SJCRH30 (cell line): ENCODE results near the gene DBN1. TPM values are rescaled to one million over a fixed set of nuclear protein-coding genes. Genes with fewer than 3 reads are reported as not detected.

Source experiments
- DNase-seq, 2 experiments: peaks; one replicate each; pipeline ENCODE4 v3.0.0-alpha.2; 2015 to 2020
- H3K27ac ChIP-seq: fragments of 250-450 bp; sonication (Bioruptor Pico); 2 replicates; pipeline ENCODE4 v1.5.1; 2020; ENCODE audit warnings: mild to moderate bottlenecking, moderate library complexity
- H3K27me3 ChIP-seq: fragments of 250-450 bp; sonication (Bioruptor Pico); 2 replicates; pipeline ENCODE4 v1.5.1; 2020; ENCODE audit warnings: mild to moderate bottlenecking, moderate library complexity
- H3K36me3 ChIP-seq: fragments of 250-450 bp; sonication (Bioruptor Pico); 2 replicates; pipeline ENCODE4 v1.5.1; 2020; ENCODE audit warnings: mild to moderate bottlenecking, moderate library complexity
- H3K4me1 ChIP-seq: fragments of 250-450 bp; sonication (Bioruptor Pico); 2 replicates; pipeline ENCODE4 v1.5.1; 2020; ENCODE audit warnings: mild to moderate bottlenecking, moderate library complexity
- H3K4me3 ChIP-seq: fragments of 250-450 bp; sonication (Bioruptor Pico); 2 replicates; pipeline ENCODE4 v1.5.1; 2020; ENCODE audit warnings: mild to moderate bottlenecking, moderate library complexity
- H3K9me3 ChIP-seq: fragments of 250-450 bp; sonication (Bioruptor Pico); replicated peaks from 2 replicates; pipeline ENCODE4 v1.5.1; 2020; ENCODE audit warnings: mild to moderate bottlenecking, moderate library complexity
- total RNA-seq: library from RNA; depleted of rRNA; stranded (reverse); fragments of >200 nt; shearing (Covaris generic); gene quantifications from 2 replicates; pipeline ENCODE4 v1.2.3, GENCODE V29; 2014

The DBN1 gene
- total RNA-seq, 1 experiment from 2014 or later: 265 TPM

- Histone ChIP-seq H3K9me3 (no peaks in the 10 kb centered on the region), H3K4me1 (peaks cover 20% of the 10 kb centered on the region), H3K36me3 (peaks cover 47% of the 10 kb centered on the region), H3K27me3 (no peaks in the 10 kb centered on the region), H3K27ac (no peak overlapping the region), H3K4me3 (no peak overlapping the region)
- no peak for DNase-seq
These were observed 41.1 kb downstream of the DBN1 start for GRCh38 chr5:177432143-177432838.

DNA sequence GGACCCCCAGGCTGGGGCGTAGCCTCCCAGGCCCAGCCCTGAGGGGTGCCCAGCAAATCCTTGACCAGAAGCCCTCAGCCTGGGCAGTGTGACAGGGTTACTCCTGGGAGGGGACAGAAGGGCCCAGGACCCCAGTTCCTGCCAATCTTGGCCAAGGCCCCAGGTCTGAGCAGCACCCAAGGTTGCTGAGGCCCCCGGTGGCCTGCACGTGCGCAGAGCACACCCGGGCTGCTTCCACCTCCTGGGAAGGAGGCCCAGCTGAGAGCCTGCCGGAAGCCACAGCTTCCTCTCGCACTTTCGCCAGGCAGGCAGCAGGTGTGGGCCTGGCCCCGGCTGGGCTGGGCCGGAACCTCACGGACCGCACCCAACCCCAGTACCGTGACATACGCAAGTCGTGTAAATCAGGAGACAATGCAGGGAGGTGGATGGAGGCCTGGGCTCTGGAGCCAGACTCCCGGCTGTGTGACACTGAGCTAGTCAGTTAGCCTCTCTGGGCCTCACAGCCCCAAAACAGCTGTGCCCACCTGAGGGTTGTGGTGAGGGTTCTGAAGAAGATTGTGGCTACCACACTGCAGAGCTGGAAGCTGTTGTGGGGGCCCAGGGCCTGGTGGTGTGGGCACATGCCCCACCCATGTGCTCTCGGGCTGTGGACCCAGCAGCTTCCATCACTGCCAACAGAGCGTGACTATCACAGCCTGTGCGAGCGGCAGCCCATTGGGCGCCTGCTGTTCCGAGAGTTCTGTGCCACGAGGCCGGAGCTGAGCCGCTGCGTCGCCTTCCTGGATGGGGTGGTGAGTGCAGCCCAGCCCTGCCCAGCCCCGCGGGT, 41.9 kb downstream of the DBN1 start:
- H3K4me3 ChIP-seq: no peak overlapping the region
- H3K27me3 ChIP-seq: no peaks in the 10 kb centered on the region
- peaks cover 39% of the 10 kb centered on the region for H3K36me3 ChIP-seq
- H3K4me1 ChIP-seq: peaks cover 20% of the 10 kb centered on the region
- no peaks in the 10 kb centered on the region for H3K9me3 ChIP-seq
- H3K27ac ChIP-seq: no peak overlapping the region
- no peak for DNase-seq

- Histone ChIP-seq H3K9me3 (no peaks in the 10 kb centered on the region), H3K27me3 (no peaks in the 10 kb centered on the region), H3K4me3 (no peak overlapping the region), H3K36me3 (peaks cover 37% of the 10 kb centered on the region), H3K4me1 (peaks cover 20% of the 10 kb centered on the region), H3K27ac (no peak overlapping the region)
- no peak for DNase-seq
These were observed 42.5 kb downstream of the DBN1 start for GRCh38 chr5:177430972-177431316.

DNA sequence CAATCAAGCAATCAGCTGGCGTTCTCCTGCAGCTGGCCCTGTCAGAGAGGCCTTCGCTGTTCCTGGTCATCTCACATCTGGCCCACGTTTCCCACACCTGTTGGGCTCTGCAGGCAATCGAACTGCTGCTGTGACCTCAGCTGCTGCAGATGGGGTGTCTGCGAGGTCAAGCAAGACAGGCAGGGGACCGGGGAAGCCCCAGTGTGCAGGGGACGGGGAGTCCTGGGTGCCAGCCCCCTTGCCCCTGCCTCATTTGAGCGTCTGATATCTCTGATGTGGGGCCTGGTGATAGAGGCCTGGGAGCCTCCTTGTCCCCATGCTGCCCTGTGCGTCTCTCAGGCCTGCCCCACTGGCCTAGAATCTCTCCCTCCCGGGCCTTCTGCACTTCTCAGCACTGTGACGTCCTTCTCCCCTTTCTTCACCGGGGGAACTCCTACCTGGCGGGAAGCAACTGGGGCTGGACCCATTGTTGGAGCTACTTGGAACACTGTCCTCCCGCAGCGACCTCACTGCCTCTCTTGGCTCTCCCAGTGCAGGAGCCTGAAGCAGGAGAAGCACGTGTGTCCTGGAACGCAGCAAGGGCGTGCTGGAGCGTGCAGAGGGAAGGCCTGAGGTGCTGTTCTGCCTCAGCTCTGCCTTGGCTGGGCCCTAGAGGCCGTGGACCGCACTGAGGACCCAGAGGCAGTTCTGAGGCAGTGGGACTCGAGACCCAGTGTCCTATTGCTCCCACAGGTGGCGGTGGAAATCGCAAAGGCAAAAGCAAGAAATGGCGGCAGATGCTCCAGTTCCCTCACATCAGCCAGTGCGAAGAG, 43.1 kb downstream of the DBN1 start:
- H3K9me3 ChIP-seq: no peaks in the 10 kb centered on the region
- H3K36me3 ChIP-seq: peaks cover 31% of the 10 kb centered on the region
- no peaks in the 10 kb centered on the region for H3K27me3 ChIP-seq
- peaks cover 22% of the 10 kb centered on the region for H3K4me1 ChIP-seq
- H3K27ac ChIP-seq: peak overlapping the region; percentile 37
- H3K4me3 ChIP-seq: no peak overlapping the region
- DNase-seq: peak; percentile 56 to 65

GRCh38 chr5:177429248-177430040, 44.0 kb downstream of the DBN1 start:
- no peak overlapping the region for H3K27ac ChIP-seq
- peaks cover 24% of the 10 kb centered on the region for H3K36me3 ChIP-seq
- H3K27me3 ChIP-seq: no peaks in the 10 kb centered on the region
- no peaks in the 10 kb centered on the region for H3K9me3 ChIP-seq
- no peak for DNase-seq
- H3K4me1 ChIP-seq: peaks cover 25% of the 10 kb centered on the region
- H3K4me3 ChIP-seq: no peak overlapping the region

GRCh38 chr5:177428574-177429217, 44.7 kb downstream of the DBN1 start:
- H3K36me3 ChIP-seq: peaks cover 23% of the 10 kb centered on the region
- DNase-seq: no peak
- H3K27ac ChIP-seq: no peak overlapping the region
- H3K4me1 ChIP-seq: peaks cover 25% of the 10 kb centered on the region
- no peaks in the 10 kb centered on the region for H3K9me3 ChIP-seq
- no peaks in the 10 kb centered on the region for H3K27me3 ChIP-seq
- H3K4me3 ChIP-seq: no peak overlapping the region

DNA sequence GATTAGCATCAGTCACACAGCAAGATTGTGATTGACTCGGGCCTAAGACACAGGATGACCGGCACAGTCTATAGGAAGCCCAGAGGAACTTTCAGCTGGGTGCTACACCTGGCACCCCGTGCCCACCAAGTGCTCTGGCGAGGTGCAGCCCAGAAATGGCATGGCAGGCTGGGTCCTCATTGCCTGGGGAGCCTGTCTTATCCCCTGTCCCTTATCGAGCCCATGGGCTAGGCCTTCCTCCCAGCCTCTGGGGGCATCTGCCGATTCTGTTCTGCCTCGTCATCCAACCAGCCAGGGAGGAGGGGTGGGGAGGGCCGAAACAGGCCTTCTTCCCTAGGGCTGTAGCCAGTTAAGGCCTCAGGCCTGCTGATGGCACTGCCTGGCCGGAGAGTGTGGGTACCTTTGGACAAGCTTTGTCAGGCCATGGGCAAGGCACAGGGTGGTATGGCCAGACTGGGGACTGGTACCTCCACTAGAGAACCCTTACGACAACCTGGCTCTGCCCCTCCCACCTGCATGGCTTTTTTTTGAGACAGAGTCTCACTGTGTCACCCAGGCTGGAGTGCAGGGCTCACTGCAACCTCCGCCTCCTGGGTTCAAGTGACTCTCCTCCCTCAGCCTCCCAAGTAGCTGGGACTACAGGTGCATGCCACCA, 45.4 kb downstream of the DBN1 start:
- H3K4me3 ChIP-seq: no peak overlapping the region
- no peak for DNase-seq
- H3K27ac ChIP-seq: no peak overlapping the region

DNA sequence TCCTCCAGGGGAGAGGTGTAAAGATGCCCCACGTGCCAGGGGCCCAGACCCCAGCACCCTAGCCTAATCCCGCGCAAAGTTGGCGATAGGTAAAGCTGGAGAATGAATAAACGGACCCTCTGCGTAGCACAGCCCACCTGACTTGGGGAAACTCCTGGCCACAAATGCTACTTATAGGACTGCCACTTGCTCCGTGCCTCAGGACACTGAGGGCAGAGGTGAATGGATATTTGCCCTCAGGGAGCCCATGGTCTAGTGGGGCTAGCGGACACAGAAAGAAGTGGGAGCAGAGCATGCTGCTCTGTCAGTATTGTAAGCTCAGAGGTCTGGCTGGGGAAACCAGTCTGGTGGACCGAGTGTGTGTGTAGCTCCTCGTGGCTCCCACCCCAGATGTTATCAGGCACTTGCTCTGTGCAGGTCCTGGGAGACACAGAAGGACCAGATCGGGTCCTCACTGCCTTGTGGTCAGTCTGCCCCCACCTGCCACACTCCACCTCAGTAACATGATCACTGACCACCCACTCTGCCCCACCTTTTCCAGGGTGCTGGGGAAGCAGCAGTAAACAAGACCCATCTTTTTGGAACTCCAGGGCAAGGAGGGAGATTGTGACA, 46.1 kb downstream of the DBN1 start:
- no peaks in the 10 kb centered on the region for H3K9me3 ChIP-seq
- H3K4me3 ChIP-seq: peak overlapping the region; percentile 89
- H3K36me3 ChIP-seq: peaks cover 11% of the 10 kb centered on the region
- H3K4me1 ChIP-seq: peaks cover 25% of the 10 kb centered on the region
- no peaks in the 10 kb centered on the region for H3K27me3 ChIP-seq
- DNase-seq: peak in 1 of 2 experiments; percentile 41
- peak overlapping the region; percentile 71 for H3K27ac ChIP-seq

More for the DNA sequence above, 45.4 kb downstream of the DBN1 start:
- Histone ChIP-seq H3K27me3 (no peaks in the 10 kb centered on the region), H3K36me3 (peaks cover 18% of the 10 kb centered on the region), H3K4me1 (peaks cover 25% of the 10 kb centered on the region), H3K9me3 (no peaks in the 10 kb centered on the region)

DNA sequence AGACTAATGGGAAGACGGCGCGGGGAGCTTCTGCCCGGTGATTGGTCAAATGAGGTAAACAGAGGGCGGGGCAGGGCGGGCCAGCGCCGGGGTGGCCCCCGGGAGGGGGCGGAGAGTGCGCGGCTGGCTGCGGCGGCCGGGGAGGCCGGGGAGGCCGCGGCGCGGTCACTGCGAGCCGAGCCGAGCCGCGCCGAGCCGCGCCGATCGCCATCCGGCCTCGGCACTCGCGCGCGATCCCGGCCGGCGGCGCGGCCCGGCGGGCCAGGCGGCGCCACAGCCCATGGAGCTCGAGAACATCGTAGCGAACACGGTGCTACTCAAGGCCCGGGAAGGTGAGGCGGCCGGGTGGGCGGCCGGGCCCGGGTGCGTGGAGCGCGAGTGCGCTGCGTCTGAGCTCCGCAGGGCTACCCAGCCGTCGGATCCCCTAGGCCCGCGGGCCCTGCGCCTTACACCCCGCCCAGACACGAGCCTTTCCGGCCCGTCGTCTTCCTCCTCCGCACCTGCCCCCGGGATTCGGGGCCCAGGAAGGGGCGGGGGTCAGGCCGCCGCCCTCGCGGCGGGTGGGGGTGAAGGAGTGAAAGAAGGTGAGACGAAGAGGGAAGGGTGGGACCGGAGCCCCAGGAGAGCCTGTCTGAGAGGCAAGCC, 46.7 kb downstream of the DBN1 start, which contains the start of gene GRK6:
GRK6 (plus strand) TSS at position 111 of the 645 bp plus-strand sequence; CDS start at position 281, 170 bp downstream.
- DNase-seq: peak; percentile 47 to 56
- Histone ChIP-seq H3K4me3 (peak within 1 kb of the TSS; percentile 89), H3K9me3 (no peaks in the 10 kb centered on the region), H3K36me3 (0 out of 2 replicates have a peak, but pooled peaks cover 5% of the 10 kb centered on the region), H3K27me3 (no peaks in the 10 kb centered on the region), H3K4me1 (peaks cover 27% of the 10 kb centered on the region), H3K27ac (peak within 1 kb of the TSS; percentile 71)

GRCh38 chr5:177425801-177426565, 47.5 kb downstream of the DBN1 start:
- Histone ChIP-seq H3K27ac (peak overlapping the region; percentile 67), H3K9me3 (no peaks in the 10 kb centered on the region), H3K4me1 (peaks cover 32% of the 10 kb centered on the region), H3K27me3 (no peaks in the 10 kb centered on the region), H3K4me3 (peak overlapping the region; percentile 62), H3K36me3 (0 out of 2 replicates have a peak, but pooled peaks cover 4% of the 10 kb centered on the region)
- peak; percentile 100 for DNase-seq

DNA sequence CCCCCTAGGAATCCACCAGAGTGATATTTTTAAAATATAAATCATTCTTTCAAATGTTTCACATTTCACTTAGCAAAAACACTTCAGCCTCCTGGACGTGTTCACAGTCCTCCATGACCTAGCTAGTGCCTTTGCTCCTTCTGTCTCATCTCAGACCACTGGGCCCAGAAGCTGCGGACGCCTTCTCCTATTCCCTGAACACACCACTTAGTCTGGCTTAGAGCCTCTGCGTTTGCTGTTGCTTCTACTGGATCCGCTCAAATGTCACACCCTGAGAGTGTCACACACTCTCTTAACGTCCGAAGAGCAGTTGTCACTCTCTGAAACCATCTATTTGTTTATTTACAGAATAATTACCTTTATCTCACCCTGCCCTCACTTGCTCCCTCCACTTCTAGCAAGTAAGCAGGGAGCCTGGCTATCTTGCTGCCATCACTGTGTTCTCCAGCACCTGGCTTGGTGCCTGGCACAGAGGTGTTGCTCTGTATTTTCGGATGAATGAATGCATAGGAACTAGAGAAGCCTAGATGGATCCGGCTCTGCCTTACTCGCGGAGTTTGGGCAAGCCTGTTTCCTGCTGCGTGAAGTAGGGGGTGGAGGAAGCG, 48.1 kb downstream of the DBN1 start:
- peak overlapping the region; percentile 62 for H3K4me3 ChIP-seq
- peaks cover 31% of the 10 kb centered on the region for H3K4me1 ChIP-seq
- no peaks in the 10 kb centered on the region for H3K9me3 ChIP-seq
- H3K27me3 ChIP-seq: no peaks in the 10 kb centered on the region
- no peaks in the 10 kb centered on the region for H3K36me3 ChIP-seq
- DNase-seq: no peak
- peak overlapping the region; percentile 67 for H3K27ac ChIP-seq

DNA sequence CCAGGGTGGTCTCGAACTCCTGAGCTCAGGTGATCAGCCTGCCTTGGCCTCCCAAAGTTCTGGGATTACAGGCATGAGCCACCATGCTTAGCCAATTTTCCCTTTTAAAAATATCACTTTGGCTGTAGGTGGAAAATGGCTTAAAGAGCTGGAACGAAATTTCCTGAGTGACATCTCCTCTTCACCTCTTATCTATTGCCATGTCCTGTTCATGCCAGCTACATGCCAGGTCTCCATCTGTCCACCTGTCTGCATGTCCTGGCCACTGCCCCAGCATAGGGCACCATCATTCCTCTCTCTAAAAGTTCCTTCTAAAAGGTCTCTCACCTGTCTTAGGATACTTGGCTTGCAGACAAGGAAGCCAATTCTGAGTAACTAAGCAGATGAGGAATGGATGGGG, 49.8 kb downstream of the DBN1 start:
- H3K27ac ChIP-seq: no peak overlapping the region
- no peaks in the 10 kb centered on the region for H3K9me3 ChIP-seq
- H3K36me3 ChIP-seq: no peaks in the 10 kb centered on the region
- H3K4me1 ChIP-seq: peaks cover 20% of the 10 kb centered on the region
- no peak overlapping the region for H3K4me3 ChIP-seq
- no peaks in the 10 kb centered on the region for H3K27me3 ChIP-seq
- no peak for DNase-seq
